Ishikawa (cell line): ENCODE data around the gene TM2D3.

Source experiments
- CEBPB ChIP-seq: IDR thresholded peaks from 2 replicates; pipeline ENCODE4 v1.6.1; 2012
- FOXM1 ChIP-seq: IDR thresholded peaks from 2 replicates; pipeline ENCODE4 v1.6.1; 2012; ENCODE audit warnings: low read depth, borderline replicate concordance
- NFIC ChIP-seq: IDR thresholded peaks from 2 replicates; pipeline ENCODE4 v1.6.1; 2012
- RAD21 ChIP-seq: IDR thresholded peaks from 2 replicates; pipeline ENCODE4 v1.6.1; 2012; ENCODE audit warnings: low read depth
- TAF1 ChIP-seq: IDR thresholded peaks from 2 replicates; pipeline ENCODE4 v1.6.1; 2012; ENCODE audit warnings: low read depth, mild to moderate bottlenecking
- YY1 ChIP-seq: IDR thresholded peaks from 2 replicates; pipeline ENCODE4 v1.6.1; 2012; ENCODE audit warnings: low read depth
- TF ChIP-seq, protein P1 (sequence below): IDR thresholded peaks from 2 replicates; pipeline ENCODE4 v1.6.1; 2012; ENCODE audit warnings: low read depth, mild to moderate bottlenecking

DNA sequence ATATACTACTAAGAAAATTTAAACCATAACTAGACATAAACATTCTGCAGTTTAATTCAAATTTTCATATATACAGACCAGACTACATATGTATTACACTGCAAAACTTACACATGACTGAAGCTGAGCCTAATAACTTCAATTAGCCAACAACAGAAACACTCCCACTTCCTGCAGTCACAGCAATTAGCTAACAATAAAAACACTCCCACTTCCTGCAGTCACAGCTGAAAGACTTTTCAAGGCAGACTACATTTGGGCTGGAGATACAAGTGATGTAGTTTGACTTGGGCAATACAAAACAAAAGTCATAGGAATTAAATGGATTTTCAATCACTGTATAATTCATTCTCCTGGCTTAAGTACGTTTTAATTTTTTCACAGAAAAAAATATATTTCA is 10.3 kb downstream of the TM2D3 start:
- TF ChIP-seq TAF1 (no peak), FOXM1 (no peak), YY1 (no peak), CEBPB (0 out of 2 replicates have a peak, but pooled peaks have one; percentile 19), NFIC (no peak), RAD21 (no peak)
- TF ChIP-seq, protein P1, sequence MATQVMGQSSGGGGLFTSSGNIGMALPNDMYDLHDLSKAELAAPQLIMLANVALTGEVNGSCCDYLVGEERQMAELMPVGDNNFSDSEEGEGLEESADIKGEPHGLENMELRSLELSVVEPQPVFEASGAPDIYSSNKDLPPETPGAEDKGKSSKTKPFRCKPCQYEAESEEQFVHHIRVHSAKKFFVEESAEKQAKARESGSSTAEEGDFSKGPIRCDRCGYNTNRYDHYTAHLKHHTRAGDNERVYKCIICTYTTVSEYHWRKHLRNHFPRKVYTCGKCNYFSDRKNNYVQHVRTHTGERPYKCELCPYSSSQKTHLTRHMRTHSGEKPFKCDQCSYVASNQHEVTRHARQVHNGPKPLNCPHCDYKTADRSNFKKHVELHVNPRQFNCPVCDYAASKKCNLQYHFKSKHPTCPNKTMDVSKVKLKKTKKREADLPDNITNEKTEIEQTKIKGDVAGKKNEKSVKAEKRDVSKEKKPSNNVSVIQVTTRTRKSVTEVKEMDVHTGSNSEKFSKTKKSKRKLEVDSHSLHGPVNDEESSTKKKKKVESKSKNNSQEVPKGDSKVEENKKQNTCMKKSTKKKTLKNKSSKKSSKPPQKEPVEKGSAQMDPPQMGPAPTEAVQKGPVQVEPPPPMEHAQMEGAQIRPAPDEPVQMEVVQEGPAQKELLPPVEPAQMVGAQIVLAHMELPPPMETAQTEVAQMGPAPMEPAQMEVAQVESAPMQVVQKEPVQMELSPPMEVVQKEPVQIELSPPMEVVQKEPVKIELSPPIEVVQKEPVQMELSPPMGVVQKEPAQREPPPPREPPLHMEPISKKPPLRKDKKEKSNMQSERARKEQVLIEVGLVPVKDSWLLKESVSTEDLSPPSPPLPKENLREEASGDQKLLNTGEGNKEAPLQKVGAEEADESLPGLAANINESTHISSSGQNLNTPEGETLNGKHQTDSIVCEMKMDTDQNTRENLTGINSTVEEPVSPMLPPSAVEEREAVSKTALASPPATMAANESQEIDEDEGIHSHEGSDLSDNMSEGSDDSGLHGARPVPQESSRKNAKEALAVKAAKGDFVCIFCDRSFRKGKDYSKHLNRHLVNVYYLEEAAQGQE, result no peak
